AG20443 (cell line): ENCODE data around the gene ANKDD1B.
"Not testable (repeated sequence)": the region's sequence is repeated elsewhere in the genome, so short reads cannot be mapped to it uniquely, and the experiment has no call there.

Source experiments
- DNase-seq: peaks from one replicate; pipeline ENCODE4 v3.0.0; 2012; ENCODE audit warnings: low spot score, mixed read lengths

Gene ANKDD1B

GRCh38 chr5:75660678-75661465 is 49.6 kb downstream of the ANKDD1B start:
- DNase-seq, result no peak

- DNase-seq, result no peak
These were observed 50.8 kb downstream of the ANKDD1B start for GRCh38 chr5:75662061-75662460.

- no peak for DNase-seq
These were observed 52.5 kb downstream of the ANKDD1B start for GRCh38 chr5:75663579-75664284.

- DNase-seq, result no peak
These were observed 53.7 kb downstream of the ANKDD1B start for GRCh38 chr5:75664979-75665378.

- DNase-seq, result no peak
These were observed 55.5 kb downstream of the ANKDD1B start for GRCh38 chr5:75666801-75667200.

GRCh38 chr5:75667586-75667985 is 56.3 kb downstream of the ANKDD1B start:
- DNase-seq, result no peak

- DNase-seq, result no peak
These were observed 57.2 kb downstream of the ANKDD1B start for GRCh38 chr5:75668445-75668844.

- no peak for DNase-seq
These were observed 57.9 kb downstream of the ANKDD1B start for GRCh38 chr5:75668977-75669689.

GRCh38 chr5:75670577-75670976 is 59.3 kb downstream of the ANKDD1B start:
- DNase-seq, result no peak

GRCh38 chr5:75671506-75671905 is 60.3 kb downstream of the ANKDD1B start:
- no peak for DNase-seq

GRCh38 chr5:75672616-75673015 is 61.4 kb downstream of the ANKDD1B start:
- DNase-seq, result no peak

- no peak for DNase-seq
These were observed 64.5 kb downstream of the ANKDD1B start for GRCh38 chr5:75675783-75676182.

GRCh38 chr5:75677607-75678006 is 66.4 kb downstream of the ANKDD1B start:
- no peak for DNase-seq

- DNase-seq, result no peak
These were observed 66.9 kb downstream of the ANKDD1B start for GRCh38 chr5:75678155-75678554.

- peak; percentile 26 for DNase-seq
These were observed 70.0 kb downstream of the ANKDD1B start for GRCh38 chr5:75681125-75681830.

GRCh38 chr5:75685141-75685540 is 73.9 kb downstream of the ANKDD1B start:
- no peak for DNase-seq

GRCh38 chr5:75686480-75686879 is 75.2 kb downstream of the ANKDD1B start:
- no peak for DNase-seq

GRCh38 chr5:75690669-75691068 is 79.4 kb downstream of the ANKDD1B start:
- DNase-seq, result no peak

GRCh38 chr5:75694781-75695180 is 83.5 kb downstream of the ANKDD1B start:
- DNase-seq, result no peak

GRCh38 chr5:75695472-75696351 is 84.5 kb downstream of the ANKDD1B start:
- DNase-seq, result not testable (repeated sequence)

GRCh38 chr5:75701856-75702255 is 90.6 kb downstream of the ANKDD1B start:
- DNase-seq, result no peak
